NCI-H345 treated with DMSO at 0.1 percent for 48 hours (cell line): ENCODE data around the gene JMY.
"Not testable (repeated sequence)": the region's sequence is repeated elsewhere in the genome, so short reads cannot be mapped to it uniquely, and the experiment has no call there.

Source experiments
- DNase-seq: peaks from one replicate; lab custom pipeline; 2025; ENCODE audit not compliant: unreplicated experiment; lab: John Stamatoyannopoulos, UW

Gene JMY

GRCh38 chr5:79236362-79236969 is 535 bp downstream of the JMY start:
- DNase-seq = no peak

- peak; percentile 9 for DNase-seq
These were observed 1.2 kb downstream of the JMY start for GRCh38 chr5:79236970-79237739.

GRCh38 chr5:79237740-79238560 is 2.0 kb downstream of the JMY start:
- DNase-seq = no peak

- DNase-seq = no peak
These were observed 4.6 kb downstream of the JMY start for GRCh38 chr5:79240561-79240960.

GRCh38 chr5:79241535-79241979 is 5.6 kb downstream of the JMY start:
- no peak for DNase-seq

GRCh38 chr5:79242242-79243039 is 6.5 kb downstream of the JMY start:
- DNase-seq = no peak

GRCh38 chr5:79243224-79243623 is 7.3 kb downstream of the JMY start:
- DNase-seq = no peak

GRCh38 chr5:79254067-79254466 is 18.1 kb downstream of the JMY start:
- DNase-seq = not testable (repeated sequence)

GRCh38 chr5:79255786-79256557 is 20.0 kb downstream of the JMY start:
- no peak for DNase-seq

GRCh38 chr5:79256563-79256962 is 20.6 kb downstream of the JMY start:
- no peak for DNase-seq

- no peak for DNase-seq
These were observed 21.4 kb downstream of the JMY start for GRCh38 chr5:79257314-79257713.

- DNase-seq = no peak
These were observed 22.9 kb downstream of the JMY start for GRCh38 chr5:79258801-79259200.

- no peak for DNase-seq
These were observed 23.5 kb downstream of the JMY start for GRCh38 chr5:79259383-79259782.

GRCh38 chr5:79259810-79260209 is 23.9 kb downstream of the JMY start:
- no peak for DNase-seq

- DNase-seq = no peak
These were observed 26.0 kb downstream of the JMY start for GRCh38 chr5:79261897-79262296.

GRCh38 chr5:79263290-79263689 is 27.4 kb downstream of the JMY start:
- no peak for DNase-seq

- DNase-seq = no peak
These were observed 31.2 kb downstream of the JMY start for GRCh38 chr5:79267180-79267579.

GRCh38 chr5:79269733-79270166 is 33.8 kb downstream of the JMY start:
- DNase-seq = no peak

- DNase-seq = no peak
These were observed 37.4 kb downstream of the JMY start for GRCh38 chr5:79273341-79273740.

- DNase-seq = no peak
These were observed 48.9 kb downstream of the JMY start for GRCh38 chr5:79284846-79285245.
